AG04449 (cell line): ENCODE measurements around the gene EFHD1.

Experiments
- CTCF ChIA-PET: fragments of 350-600 bp; formaldehyde crosslinking; extraction: SDS; loops from one replicate; lab custom pipeline; 2021; ENCODE audit warnings: antibody characterized with exemption; lab: Yijun Ruan, JAX
- POLR2A ChIA-PET: fragments of 400-600, 350-600 bp; formaldehyde crosslinking; extraction: SDS; loops from one replicate; lab custom pipeline; 2020; ENCODE audit warnings: antibody characterized with exemption, inconsistent platforms; lab: Yijun Ruan, JAX
- DNase-seq: peaks from one replicate; pipeline ENCODE4 v3.0.0-alpha.2; 2010; ENCODE audit warnings: low read depth, low spot score
- H3K4me3 ChIP-seq: 2 replicates; pipeline ENCODE4 v1.5.1; 2011; ENCODE audit warnings: low read depth, mild to moderate bottlenecking, control low read depth, low read length
- TF ChIP-seq, protein P1 (sequence below): IDR thresholded peaks from one replicate; pipeline ENCODE4 v1.5.1; 2011; ENCODE audit warnings: mild to moderate bottlenecking, moderate library complexity, low read length, control low read depth, inconsistent platforms; ENCODE audit not compliant: insufficient read depth; ENCODE audit errors: missing control alignments

The EFHD1 gene

GRCh38 chr2:232697059-232697806 is 63.8 kb downstream of the EFHD1 start, which contains the start of gene GIGYF2:
TSS of gene GIGYF2 (plus strand) at chr2:232697331. CDS start at chr2:232735198, 37,867 bp downstream.
- H3K4me3 ChIP-seq: peak within 1 kb of the TSS; percentile 98
- CTCF ChIA-PET: interaction anchor here (0.6 to 1.2 kb wide), 2 partner anchors 93 to 340 kb away, joined by 3 read pairs; no protein-coding TSS in a partner anchor
- POLR2A ChIA-PET: no interaction called here
- TF ChIP-seq, protein P1, sequence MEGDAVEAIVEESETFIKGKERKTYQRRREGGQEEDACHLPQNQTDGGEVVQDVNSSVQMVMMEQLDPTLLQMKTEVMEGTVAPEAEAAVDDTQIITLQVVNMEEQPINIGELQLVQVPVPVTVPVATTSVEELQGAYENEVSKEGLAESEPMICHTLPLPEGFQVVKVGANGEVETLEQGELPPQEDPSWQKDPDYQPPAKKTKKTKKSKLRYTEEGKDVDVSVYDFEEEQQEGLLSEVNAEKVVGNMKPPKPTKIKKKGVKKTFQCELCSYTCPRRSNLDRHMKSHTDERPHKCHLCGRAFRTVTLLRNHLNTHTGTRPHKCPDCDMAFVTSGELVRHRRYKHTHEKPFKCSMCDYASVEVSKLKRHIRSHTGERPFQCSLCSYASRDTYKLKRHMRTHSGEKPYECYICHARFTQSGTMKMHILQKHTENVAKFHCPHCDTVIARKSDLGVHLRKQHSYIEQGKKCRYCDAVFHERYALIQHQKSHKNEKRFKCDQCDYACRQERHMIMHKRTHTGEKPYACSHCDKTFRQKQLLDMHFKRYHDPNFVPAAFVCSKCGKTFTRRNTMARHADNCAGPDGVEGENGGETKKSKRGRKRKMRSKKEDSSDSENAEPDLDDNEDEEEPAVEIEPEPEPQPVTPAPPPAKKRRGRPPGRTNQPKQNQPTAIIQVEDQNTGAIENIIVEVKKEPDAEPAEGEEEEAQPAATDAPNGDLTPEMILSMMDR: peak; percentile 2
- peak; percentile 60 for DNase-seq

DNA sequence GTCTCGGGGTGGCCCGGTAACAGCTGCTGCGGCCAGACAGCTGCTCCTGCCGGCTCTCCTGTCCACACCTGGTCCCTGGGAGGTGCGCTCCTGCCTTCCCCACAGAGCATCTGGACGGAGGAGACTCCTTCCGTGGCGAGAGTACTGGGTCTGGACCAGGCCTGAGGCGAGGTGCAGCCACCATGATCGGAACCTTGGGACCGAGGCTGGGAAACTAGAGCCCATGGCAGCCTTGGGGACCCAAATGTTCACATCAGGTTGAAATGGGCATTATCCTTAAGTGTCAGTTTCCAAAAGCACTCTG is 64.4 kb downstream of the EFHD1 start:
- ChIA-PET CTCF (no interaction called here), POLR2A (no interaction called here)
- no peak for DNase-seq
- peak overlapping the region; percentile 98 for H3K4me3 ChIP-seq
- TF ChIP-seq, protein P1: no peak

DNA sequence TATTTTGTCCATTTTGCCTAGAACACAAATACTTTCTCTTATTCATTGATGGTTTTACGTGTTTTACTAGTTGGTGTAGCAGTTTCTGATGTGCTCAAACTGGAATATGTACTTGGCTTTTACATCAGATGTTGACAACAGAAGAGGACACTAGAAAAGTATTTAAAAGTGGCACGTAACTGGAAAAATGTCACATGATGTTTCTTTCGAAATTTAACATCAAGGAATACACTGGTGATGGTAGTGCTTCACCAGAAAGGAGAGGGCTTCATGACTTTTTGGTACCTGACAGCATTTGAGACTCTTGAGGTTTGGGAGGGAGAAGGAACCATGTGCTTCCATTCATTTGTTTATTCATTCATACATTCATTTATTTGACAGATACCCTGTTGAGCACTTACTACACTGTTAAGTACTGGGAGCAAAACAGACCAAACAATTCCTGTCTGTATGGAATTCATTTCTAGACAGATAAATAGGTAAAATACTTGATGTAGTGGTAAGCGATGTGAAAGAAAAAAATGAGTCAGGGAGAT is 65.2 kb downstream of the EFHD1 start:
- TF ChIP-seq, protein P1: no peak
- ChIA-PET CTCF (no interaction called here), POLR2A (no interaction called here)
- DNase-seq: no peak
- peak overlapping the region; percentile 98 for H3K4me3 ChIP-seq

- H3K4me3 ChIP-seq: no peak overlapping the region
Observed at GRCh38 chr2:232699110-232699509, 65.7 kb downstream of the EFHD1 start.

DNA sequence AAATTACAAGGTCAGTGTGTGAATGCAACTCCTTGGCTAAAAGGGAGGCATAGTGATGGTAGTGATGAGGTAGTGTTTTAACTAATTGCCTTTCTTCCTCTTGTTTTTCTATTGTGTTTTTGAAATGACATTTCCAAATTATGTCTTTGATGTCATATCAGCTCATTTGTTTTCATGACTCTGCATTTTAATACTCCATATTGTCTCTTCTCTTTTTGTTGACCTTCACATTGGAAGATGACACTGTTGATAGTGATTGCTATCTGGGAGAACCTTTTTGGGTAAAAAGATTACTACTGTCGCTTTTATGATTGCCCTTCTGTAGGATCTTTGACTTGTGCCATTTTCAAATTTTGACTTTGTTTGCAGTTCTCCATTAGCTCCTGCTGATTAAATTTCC is 66.8 kb downstream of the EFHD1 start:
- no peak overlapping the region for H3K4me3 ChIP-seq
- TF ChIP-seq, protein P1: no peak
- CTCF ChIA-PET: interaction anchor here (0.5 to 0.7 kb wide), 2 partner anchors 26 to 93 kb away, joined by 3 to 4 read pairs; no protein-coding TSS in a partner anchor
- POLR2A ChIA-PET: no interaction called here
- DNase-seq: no peak

More at GRCh38 chr2:232699110-232699509, 65.7 kb downstream of the EFHD1 start:
- POLR2A ChIA-PET: no interaction called here
- CTCF ChIA-PET: no interaction called here
- TF ChIP-seq, protein P1: no peak
- no peak for DNase-seq

- ChIA-PET CTCF (no interaction called here), POLR2A (no interaction called here)
- no peak overlapping the region for H3K4me3 ChIP-seq
- no peak for DNase-seq
- TF ChIP-seq, protein P1: no peak
Observed at GRCh38 chr2:232707076-232707475, 73.7 kb downstream of the EFHD1 start.
